ENCODE measurements around the gene HADH. TPM values are rescaled to one million over a fixed set of nuclear protein-coding genes. Genes with fewer than 3 reads are reported as not detected.
A peak's percentile ranks its signal among the peaks of the same experiment; 100 is the strongest.

The HADH gene
- total and polyA plus RNA-seq, 9 donors, result 45.4 to 117 (median 62.5) TPM

DNA sequence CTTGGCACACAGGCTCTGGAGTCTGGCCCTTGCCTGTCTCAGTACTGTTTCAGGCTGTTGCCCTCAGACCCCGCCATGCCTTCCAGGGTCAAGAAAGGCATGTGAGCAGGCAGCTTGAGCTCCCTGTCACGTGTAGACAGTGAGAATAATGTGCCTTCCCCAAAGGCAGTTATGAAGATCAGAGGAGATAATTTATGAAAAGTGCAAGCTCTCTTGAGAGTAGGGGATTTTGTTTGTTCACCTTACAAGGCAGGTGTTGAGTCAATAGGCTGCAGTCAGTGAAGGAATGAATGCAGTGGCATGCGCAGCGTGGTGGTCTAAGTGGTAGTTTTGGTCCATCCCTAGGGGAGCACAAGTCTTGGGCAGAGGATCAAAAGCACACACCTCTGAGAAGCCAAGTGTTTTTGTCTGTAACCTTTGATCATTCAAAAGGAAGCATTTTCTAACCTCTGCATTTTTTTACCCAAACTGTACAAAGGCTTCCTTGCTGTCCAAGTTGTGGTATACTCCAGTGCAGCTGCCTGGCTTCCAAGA, 14.4 kb downstream of the HADH start:
- WGBS, 3 donors, result 71 to 79% (median 72%) methylated on average over 4 of the region's 4 CpGs
- Histone ChIP-seq H3K36me3 (no peaks in the 10 kb centered on the region), H3K4me3 (no peak overlapping the region), H3K9me3 (no peaks in the 10 kb centered on the region), H3K27me3 (no peaks in the 10 kb centered on the region), H3K4me1 (ENCODE audit: insufficient read depth) (peaks cover 12% of the 10 kb centered on the region), H3K27ac (no peak overlapping the region)
- intact Hi-C loops (cut with DNase I), result no loop called here
- peak in 2 of 5 donors; percentile 8 to 40 for DNase-seq
- TF ChIP-seq POLR2A (IDR thresholded peaks at IDR 0.05) (no peak), EP300 (IDR thresholded peaks at IDR 0.05) (no peak)
- TF ChIP-seq, protein P1, sequence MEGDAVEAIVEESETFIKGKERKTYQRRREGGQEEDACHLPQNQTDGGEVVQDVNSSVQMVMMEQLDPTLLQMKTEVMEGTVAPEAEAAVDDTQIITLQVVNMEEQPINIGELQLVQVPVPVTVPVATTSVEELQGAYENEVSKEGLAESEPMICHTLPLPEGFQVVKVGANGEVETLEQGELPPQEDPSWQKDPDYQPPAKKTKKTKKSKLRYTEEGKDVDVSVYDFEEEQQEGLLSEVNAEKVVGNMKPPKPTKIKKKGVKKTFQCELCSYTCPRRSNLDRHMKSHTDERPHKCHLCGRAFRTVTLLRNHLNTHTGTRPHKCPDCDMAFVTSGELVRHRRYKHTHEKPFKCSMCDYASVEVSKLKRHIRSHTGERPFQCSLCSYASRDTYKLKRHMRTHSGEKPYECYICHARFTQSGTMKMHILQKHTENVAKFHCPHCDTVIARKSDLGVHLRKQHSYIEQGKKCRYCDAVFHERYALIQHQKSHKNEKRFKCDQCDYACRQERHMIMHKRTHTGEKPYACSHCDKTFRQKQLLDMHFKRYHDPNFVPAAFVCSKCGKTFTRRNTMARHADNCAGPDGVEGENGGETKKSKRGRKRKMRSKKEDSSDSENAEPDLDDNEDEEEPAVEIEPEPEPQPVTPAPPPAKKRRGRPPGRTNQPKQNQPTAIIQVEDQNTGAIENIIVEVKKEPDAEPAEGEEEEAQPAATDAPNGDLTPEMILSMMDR (IDR thresholded peaks at IDR 0.05), result no peak

DNA sequence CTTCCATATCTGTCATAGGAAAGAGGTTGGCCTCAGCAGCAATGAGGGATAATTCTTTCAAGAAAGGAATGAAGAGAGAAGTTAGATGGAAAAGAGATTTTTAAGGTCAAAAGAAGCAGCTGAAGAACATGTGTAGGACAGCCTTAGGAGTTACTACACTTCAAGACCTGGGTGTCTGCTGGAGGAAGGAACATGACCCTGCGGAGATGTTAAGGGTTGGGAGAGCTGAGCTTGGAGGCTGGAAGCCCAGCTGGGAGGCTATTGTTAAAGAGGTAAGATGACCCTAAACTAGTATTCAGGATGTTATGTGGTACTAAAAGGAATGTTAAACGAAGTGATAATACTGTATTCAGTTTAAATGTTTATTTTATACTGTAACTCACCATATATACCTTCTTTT, 15.0 kb downstream of the HADH start:
- Histone ChIP-seq H3K4me3 (no peak overlapping the region), H3K27ac (no peak overlapping the region), H3K4me1 (ENCODE audit: insufficient read depth) (peaks cover 12% of the 10 kb centered on the region), H3K36me3 (no peaks in the 10 kb centered on the region), H3K27me3 (no peaks in the 10 kb centered on the region), H3K9me3 (no peaks in the 10 kb centered on the region)
- no peak for TF ChIP-seq EP300 (IDR thresholded peaks at IDR 0.05)
- no peak for TF ChIP-seq POLR2A (IDR thresholded peaks at IDR 0.05)
- TF ChIP-seq, protein P1 (IDR thresholded peaks at IDR 0.05), result no peak
- WGBS, 3 donors, result 71 to 84% (median 80%) methylated on average over 2 of the region's 2 CpGs
- intact Hi-C loops (cut with DNase I), result no loop called here
- DNase-seq, result no peak

DNA sequence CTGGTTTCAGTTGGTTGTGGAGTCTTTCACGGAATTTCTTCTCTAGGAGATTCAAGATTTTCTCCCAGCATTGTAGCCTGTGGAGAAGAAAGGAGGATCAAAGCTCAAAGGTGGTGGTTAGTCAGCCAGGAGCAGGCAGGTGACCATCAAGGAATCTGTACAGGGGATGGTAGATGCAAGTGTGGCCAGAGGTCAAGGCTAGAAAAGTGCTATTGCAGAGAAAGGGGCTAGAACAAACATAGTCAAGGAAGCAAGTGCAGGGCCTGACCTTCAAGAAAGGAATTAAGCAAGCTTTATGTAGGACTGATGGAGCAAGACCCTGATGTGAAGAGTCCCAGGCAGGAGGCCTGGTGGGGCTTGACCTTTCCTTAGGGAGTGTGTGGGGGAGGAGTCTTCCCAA, 16.1 kb downstream of the HADH start:
- Histone ChIP-seq H3K4me1 (ENCODE audit: insufficient read depth) (peaks cover 12% of the 10 kb centered on the region), H3K9me3 (no peaks in the 10 kb centered on the region), H3K27ac (no peak overlapping the region), H3K4me3 (no peak overlapping the region), H3K27me3 (no peaks in the 10 kb centered on the region), H3K36me3 (no peaks in the 10 kb centered on the region)
- DNase-seq, result no peak
- TF ChIP-seq, protein P1 (IDR thresholded peaks at IDR 0.05), result no peak
- TF ChIP-seq POLR2A (IDR thresholded peaks at IDR 0.05), result no peak
- no peak for TF ChIP-seq EP300 (IDR thresholded peaks at IDR 0.05)
- intact Hi-C loops (cut with DNase I), result no loop called here
- 91 to 100% (median 98%) methylated on average over 1 of the region's 1 CpG for WGBS, 3 donors

DNA sequence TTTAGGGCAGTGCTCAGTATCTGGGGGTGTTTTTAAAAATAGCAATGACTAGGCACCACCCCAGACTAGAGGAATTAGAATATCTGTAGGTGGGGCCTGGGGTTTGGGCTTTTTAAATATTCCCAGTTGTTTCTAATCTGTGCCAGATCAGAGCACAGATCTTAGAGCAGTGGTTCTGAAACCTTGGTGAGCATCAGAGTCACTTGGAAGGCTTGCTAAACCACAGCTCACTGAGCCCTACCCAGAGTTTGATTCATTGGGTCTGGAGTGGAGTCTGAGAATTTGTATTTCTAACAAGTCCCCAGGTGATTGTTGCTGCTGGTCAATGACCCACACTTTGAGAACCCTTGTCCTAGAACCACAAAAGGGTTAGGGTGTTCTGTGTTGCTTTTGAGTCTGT, 16.7 kb downstream of the HADH start:
- Histone ChIP-seq H3K27me3 (no peaks in the 10 kb centered on the region), H3K9me3 (no peaks in the 10 kb centered on the region), H3K4me1 (ENCODE audit: insufficient read depth) (peaks cover 12% of the 10 kb centered on the region), H3K4me3 (no peak overlapping the region), H3K36me3 (no peaks in the 10 kb centered on the region), H3K27ac (no peak overlapping the region)
- intact Hi-C loops (cut with DNase I), result no loop called here
- DNase-seq, result no peak
- TF ChIP-seq POLR2A (IDR thresholded peaks at IDR 0.05), result no peak
- no peak for TF ChIP-seq EP300 (IDR thresholded peaks at IDR 0.05)

DNA sequence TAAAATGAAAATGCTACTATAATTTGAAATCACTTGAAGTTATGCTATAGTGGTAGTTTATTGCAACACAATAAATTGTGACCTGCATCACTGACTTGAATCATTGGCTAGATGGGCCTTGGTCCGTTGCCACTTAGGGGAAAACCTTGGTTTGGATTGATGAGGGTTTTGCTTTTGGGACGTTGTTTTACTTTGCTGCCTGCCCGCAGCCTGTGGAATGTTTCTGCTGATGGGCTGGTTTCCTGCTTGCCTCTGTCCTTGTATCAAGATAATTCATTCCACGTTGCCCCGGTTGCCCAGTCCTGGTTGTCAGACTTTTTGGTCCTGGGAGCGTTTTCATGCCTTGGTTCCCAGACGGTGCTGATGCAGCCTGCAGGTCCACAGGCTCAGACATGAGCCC, 18.3 kb downstream of the HADH start:
- DNase-seq, result no peak
- H3K4me1 ChIP-seq (ENCODE audit: insufficient read depth), result peaks cover 9% of the 10 kb centered on the region
- no peak overlapping the region for H3K27ac ChIP-seq
- no peaks in the 10 kb centered on the region for H3K9me3 ChIP-seq
- WGBS, 3 donors, result 94% methylated on average over 7 of the region's 7 CpGs
- no peak for TF ChIP-seq EP300 (IDR thresholded peaks at IDR 0.05)
- no peak for TF ChIP-seq POLR2A (IDR thresholded peaks at IDR 0.05)
- TF ChIP-seq, protein P1 (IDR thresholded peaks at IDR 0.05), result no peak
- intact Hi-C loops (cut with DNase I), result no loop called here
- no peaks in the 10 kb centered on the region for H3K36me3 ChIP-seq
- H3K27me3 ChIP-seq, result no peaks in the 10 kb centered on the region
- no peak overlapping the region for H3K4me3 ChIP-seq
